Endothelial cell (in vitro differentiated cells): ENCODE measurements around the gene SLC26A4. TPM values are rescaled to one million over a fixed set of nuclear protein-coding genes. Genes with fewer than 3 reads are reported as not detected.
A peak's percentile ranks its signal among the peaks of the same experiment; 100 is the strongest.

Experiments used
- DNase-seq: peaks from one replicate; pipeline ENCODE4 v3.0.0; 2021; ENCODE audit warnings: low spot score
- H3K27ac Mint-ChIP-seq: one replicate; pipeline ENCODE4 v1.8.0; 2021; ENCODE audit warnings: mixed read lengths, inconsistent platforms; ENCODE audit not compliant: unreplicated experiment
- H3K27me3 Mint-ChIP-seq: one replicate; pipeline ENCODE4 v1.8.0; 2021; ENCODE audit warnings: mild to moderate bottlenecking, moderate library complexity, mixed read lengths, inconsistent platforms; ENCODE audit not compliant: unreplicated experiment
- H3K36me3 Mint-ChIP-seq: one replicate; pipeline ENCODE4 v1.8.0; 2021; ENCODE audit warnings: mild to moderate bottlenecking, low read depth, mixed read lengths, inconsistent platforms; ENCODE audit not compliant: unreplicated experiment
- H3K4me1 Mint-ChIP-seq: one replicate; pipeline ENCODE4 v1.8.0; 2021; ENCODE audit warnings: mild to moderate bottlenecking, mixed read lengths, inconsistent platforms; ENCODE audit not compliant: unreplicated experiment
- H3K4me3 Mint-ChIP-seq: one replicate; pipeline ENCODE4 v1.8.0; 2021; ENCODE audit warnings: mild to moderate bottlenecking, mixed read lengths, inconsistent platforms; ENCODE audit not compliant: unreplicated experiment
- H3K9me3 Mint-ChIP-seq: one replicate; pipeline ENCODE4 v1.8.0; 2021; ENCODE audit warnings: mixed read lengths, inconsistent platforms; ENCODE audit not compliant: unreplicated experiment
- CTCF ChIP-seq: fragments of 200-600 bp; sonication (generic); IDR thresholded peaks from one replicate; pipeline ENCODE4 v1.5.0; 2021; ENCODE audit warnings: antibody characterized with exemption; ENCODE audit not compliant: unreplicated experiment
- total RNA-seq: library from RNA; stranded (reverse); fragmentation: NEBNext Ultra II Directional; extraction: Animal tissue kit (Norgen Biotek cat#: 25700); gene quantifications from one replicate; pipeline ENCODE4 v1.2.1, GENCODE V29; 2021; ENCODE audit not compliant: unreplicated experiment

Gene SLC26A4
- total RNA-seq, 1 donor from 2014 or later = 0.67 TPM

GRCh38 chr7:107686816-107687387 lies 26.3 kb downstream of the SLC26A4 start:
- Mint-ChIP-seq H3K4me1 (peaks cover 14% of the 10 kb centered on the region), H3K36me3 (no peaks in the 10 kb centered on the region), H3K27ac (no peak overlapping the region), H3K4me3 (no peak overlapping the region), H3K9me3 (no peaks in the 10 kb centered on the region), H3K27me3 (no peaks in the 10 kb centered on the region)
- no peak for DNase-seq
- TF ChIP-seq CTCF = no peak

GRCh38 chr7:107687656-107688055 lies 27.0 kb downstream of the SLC26A4 start:
- DNase-seq = no peak
- Mint-ChIP-seq H3K27me3 (peaks cover 1% of the 10 kb centered on the region), H3K36me3 (no peaks in the 10 kb centered on the region), H3K4me1 (peaks cover 20% of the 10 kb centered on the region), H3K27ac (no peak overlapping the region), H3K9me3 (no peaks in the 10 kb centered on the region), H3K4me3 (no peak overlapping the region)
- TF ChIP-seq CTCF = no peak

GRCh38 chr7:107689553-107689952 lies 28.9 kb downstream of the SLC26A4 start:
- Mint-ChIP-seq H3K4me3 (no peak overlapping the region), H3K27me3 (peaks cover 3% of the 10 kb centered on the region), H3K36me3 (no peaks in the 10 kb centered on the region), H3K9me3 (no peaks in the 10 kb centered on the region), H3K4me1 (peaks cover 39% of the 10 kb centered on the region), H3K27ac (no peak overlapping the region)
- DNase-seq = no peak
- TF ChIP-seq CTCF = no peak

GRCh38 chr7:107690084-107690483 lies 29.5 kb downstream of the SLC26A4 start:
- Mint-ChIP-seq H3K36me3 (no peaks in the 10 kb centered on the region), H3K27ac (peak overlapping the region; percentile 80), H3K4me1 (peaks cover 44% of the 10 kb centered on the region), H3K9me3 (no peaks in the 10 kb centered on the region), H3K27me3 (peaks cover 5% of the 10 kb centered on the region), H3K4me3 (no peak overlapping the region)
- no peak for DNase-seq
- TF ChIP-seq CTCF = no peak

GRCh38 chr7:107690611-107691010 lies 30.0 kb downstream of the SLC26A4 start:
- no peaks in the 10 kb centered on the region for H3K9me3 Mint-ChIP-seq
- no peak for TF ChIP-seq CTCF
- no peak for DNase-seq
- H3K4me3 Mint-ChIP-seq = no peak overlapping the region
- H3K4me1 Mint-ChIP-seq = peaks cover 44% of the 10 kb centered on the region
- no peaks in the 10 kb centered on the region for H3K36me3 Mint-ChIP-seq
- peaks cover 6% of the 10 kb centered on the region for H3K27me3 Mint-ChIP-seq
- H3K27ac Mint-ChIP-seq = no peak overlapping the region
